Transverse colon (tissue), 4 donors: Measurements from ENCODE around the gene HIVEP1.

Experiments
- CTCF ChIP-seq, 5 experiments: fragments of 200-600 bp in 3 of 5; fragments of 450-650 bp in 2 of 5; sonication (generic) in 3 of 5; IDR thresholded peaks; 1 replicate in 2 of 5; 2 replicates in 3 of 5; pipeline ENCODE4 v1.5.1; 2016 to 2017; ENCODE audit warnings: antibody characterized with exemption in 5 of 5, inconsistent platforms in 3 of 5, mild to moderate bottlenecking in 2 of 5, moderate library complexity in 1 of 5
- POLR2AphosphoS5 ChIP-seq, 3 donors: sonication (generic); formaldehyde crosslinking; IDR thresholded peaks; one replicate each; pipeline ENCODE4 v1.6.1; 2016; ENCODE audit warnings: antibody characterized with exemption in 3 of 3

- TF ChIP-seq POLR2AphosphoS5 (IDR thresholded peaks at IDR 0.05) = no peak
- no peak for TF ChIP-seq CTCF (IDR thresholded peaks at IDR 0.05)
Observed at GRCh38 chr6:11971154-11971553, 41.0 kb upstream of the HIVEP1 start.
